CD4-positive, alpha-beta T cell treated with Interleukin-2 at 100 ng/mL for 4 hours (primary cell): Measurements from ENCODE around the gene NACC1.
"Not testable (repeated sequence)": the region's sequence is repeated elsewhere in the genome, so short reads cannot be mapped to it uniquely, and the experiment has no call there.

ENCODE experiments used
- DNase-seq: peaks from one replicate; pipeline ENCODE4 v3.0.0-alpha.2; 2020; ENCODE audit warnings: low spot score

NACC1 gene

GRCh38 chr19:13146763-13147563, 28.9 kb downstream of the NACC1 start:
- no peak for DNase-seq

- DNase-seq = not testable (repeated sequence)
Observed at GRCh38 chr19:13149173-13149627, 31.1 kb downstream of the NACC1 start.

DNA sequence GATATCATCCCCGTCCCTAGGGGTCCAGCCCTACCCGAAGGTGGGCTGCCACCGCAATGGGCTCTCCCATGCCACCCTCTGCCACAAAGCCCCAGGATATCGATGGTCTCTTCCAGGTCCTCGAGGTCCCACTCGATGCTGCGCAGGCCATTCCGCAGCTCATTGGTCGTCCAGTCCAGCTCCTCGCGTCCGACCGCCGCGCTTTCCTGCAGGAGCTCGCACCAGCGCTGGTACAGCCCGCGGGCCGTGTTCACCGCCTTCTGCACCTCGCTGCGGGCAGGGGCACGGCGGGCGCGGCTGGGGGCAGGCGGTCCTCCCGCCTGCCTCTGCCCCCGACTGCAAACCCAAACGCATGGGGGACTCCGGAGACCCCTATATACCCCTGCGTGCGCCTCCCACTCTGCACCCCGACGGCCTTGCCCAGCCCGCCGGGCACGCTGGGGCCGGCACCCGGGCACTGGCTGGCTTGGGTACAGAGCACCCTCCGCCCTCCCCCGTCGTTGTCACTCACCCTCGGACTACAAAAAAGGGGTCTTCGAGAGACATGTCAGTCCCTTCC, 31.6 kb downstream of the NACC1 start:
- DNase-seq = no peak

GRCh38 chr19:13150187-13150930, 32.3 kb downstream of the NACC1 start, which contains the start of the genes IER2 and STX10:
Gene IER2 (plus strand): TSS chr19:13150411. CDS start chr19:13153187, 2,776 bp downstream.
Gene STX10 (minus strand): TSS chr19:13150375. CDS start chr19:13150173, 202 bp downstream.
- peak; percentile 95 for DNase-seq

- DNase-seq = no peak
Observed at GRCh38 chr19:13150931-13151604, 33.0 kb downstream of the NACC1 start.

GRCh38 chr19:13151605-13152355, 33.7 kb downstream of the NACC1 start:
- peak; percentile 97 for DNase-seq

GRCh38 chr19:13152356-13152973, 34.4 kb downstream of the NACC1 start:
- no peak for DNase-seq

DNA sequence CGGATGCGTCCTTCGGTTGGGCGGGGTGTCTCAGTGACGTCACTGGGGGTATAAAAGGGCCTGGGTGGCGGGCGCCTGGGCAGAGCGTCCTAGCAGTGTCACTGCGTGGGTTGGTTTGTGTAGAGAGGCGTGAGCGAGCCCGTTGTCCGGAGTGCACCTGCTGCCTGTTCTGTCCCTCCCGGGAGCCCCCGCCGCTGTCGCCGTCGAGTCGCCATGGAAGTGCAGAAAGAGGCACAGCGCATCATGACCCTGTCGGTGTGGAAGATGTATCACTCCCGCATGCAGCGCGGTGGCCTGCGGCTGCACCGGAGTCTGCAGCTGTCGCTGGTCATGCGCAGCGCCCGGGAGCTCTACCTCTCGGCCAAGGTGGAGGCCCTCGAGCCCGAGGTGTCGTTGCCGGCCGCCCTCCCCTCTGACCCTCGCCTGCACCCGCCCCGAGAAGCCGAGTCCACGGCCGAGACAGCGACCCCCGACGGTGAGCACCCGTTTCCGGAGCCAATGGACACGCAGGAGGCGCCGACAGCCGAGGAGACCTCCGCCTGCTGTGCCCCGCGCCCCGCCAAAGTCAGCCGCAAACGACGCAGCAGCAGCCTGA, 35.0 kb downstream of the NACC1 start:
- DNase-seq = peak; percentile 98

DNA sequence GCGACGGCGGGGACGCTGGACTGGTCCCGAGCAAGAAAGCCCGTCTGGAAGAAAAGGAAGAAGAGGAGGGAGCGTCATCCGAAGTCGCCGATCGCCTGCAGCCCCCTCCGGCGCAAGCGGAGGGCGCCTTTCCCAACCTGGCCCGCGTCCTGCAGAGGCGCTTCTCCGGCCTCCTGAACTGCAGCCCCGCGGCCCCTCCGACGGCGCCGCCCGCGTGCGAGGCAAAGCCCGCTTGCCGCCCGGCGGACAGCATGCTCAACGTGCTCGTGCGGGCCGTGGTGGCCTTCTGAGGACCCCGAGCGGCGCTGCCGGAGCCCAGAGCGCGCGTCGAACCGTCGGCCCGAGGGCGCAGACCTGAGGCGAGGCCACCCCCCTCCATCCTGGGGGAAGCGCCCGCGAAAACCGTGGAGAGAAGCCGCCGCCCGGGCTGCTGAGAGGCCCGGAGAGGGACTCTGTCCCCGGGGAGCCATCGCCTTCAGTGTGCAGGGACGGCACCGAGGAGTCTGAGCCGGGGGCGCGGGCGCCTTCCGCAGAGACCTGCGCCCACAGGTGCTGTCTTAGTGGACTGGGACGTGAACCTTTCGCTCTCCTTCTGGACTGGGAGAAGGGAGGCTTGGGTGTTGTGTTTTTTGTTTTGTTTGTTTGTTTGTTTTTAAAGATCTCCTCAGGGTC, 35.6 kb downstream of the NACC1 start:
- DNase-seq = no peak

DNA sequence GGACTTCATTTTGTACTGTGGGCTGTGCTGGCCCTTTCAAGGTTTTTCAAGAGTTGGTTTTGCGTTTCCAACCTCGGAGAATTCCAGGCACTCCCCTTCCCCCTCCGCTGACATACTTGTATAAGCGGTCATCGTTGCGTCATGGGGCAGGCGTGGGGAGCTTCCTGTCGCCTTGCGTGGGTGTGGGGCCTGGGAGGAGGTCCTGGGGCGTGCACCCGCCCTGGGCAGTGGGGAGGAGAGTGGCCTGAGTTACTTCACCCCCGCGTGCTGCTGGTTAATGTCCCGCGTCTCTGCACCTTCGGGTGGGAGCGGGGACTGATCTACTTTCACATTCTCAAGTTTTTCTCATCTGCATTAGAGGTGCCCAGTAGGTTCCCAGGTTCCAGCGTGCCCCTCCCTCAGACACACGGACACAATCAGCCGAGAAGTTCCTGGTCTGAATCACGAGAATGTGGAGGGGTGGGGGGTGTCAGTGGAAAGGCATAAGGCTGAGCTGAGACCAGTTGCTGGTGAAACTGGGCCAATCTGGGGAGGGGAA, 36.2 kb downstream of the NACC1 start:
- peak; percentile 40 for DNase-seq

- DNase-seq = peak; percentile 84
Observed at GRCh38 chr19:13154911-13155471, 36.9 kb downstream of the NACC1 start.

GRCh38 chr19:13155472-13156359, 37.7 kb downstream of the NACC1 start:
- peak; percentile 69 for DNase-seq

GRCh38 chr19:13159713-13160112, 41.6 kb downstream of the NACC1 start:
- DNase-seq = no peak

GRCh38 chr19:13160557-13160956, 42.5 kb downstream of the NACC1 start:
- DNase-seq = no peak

DNA sequence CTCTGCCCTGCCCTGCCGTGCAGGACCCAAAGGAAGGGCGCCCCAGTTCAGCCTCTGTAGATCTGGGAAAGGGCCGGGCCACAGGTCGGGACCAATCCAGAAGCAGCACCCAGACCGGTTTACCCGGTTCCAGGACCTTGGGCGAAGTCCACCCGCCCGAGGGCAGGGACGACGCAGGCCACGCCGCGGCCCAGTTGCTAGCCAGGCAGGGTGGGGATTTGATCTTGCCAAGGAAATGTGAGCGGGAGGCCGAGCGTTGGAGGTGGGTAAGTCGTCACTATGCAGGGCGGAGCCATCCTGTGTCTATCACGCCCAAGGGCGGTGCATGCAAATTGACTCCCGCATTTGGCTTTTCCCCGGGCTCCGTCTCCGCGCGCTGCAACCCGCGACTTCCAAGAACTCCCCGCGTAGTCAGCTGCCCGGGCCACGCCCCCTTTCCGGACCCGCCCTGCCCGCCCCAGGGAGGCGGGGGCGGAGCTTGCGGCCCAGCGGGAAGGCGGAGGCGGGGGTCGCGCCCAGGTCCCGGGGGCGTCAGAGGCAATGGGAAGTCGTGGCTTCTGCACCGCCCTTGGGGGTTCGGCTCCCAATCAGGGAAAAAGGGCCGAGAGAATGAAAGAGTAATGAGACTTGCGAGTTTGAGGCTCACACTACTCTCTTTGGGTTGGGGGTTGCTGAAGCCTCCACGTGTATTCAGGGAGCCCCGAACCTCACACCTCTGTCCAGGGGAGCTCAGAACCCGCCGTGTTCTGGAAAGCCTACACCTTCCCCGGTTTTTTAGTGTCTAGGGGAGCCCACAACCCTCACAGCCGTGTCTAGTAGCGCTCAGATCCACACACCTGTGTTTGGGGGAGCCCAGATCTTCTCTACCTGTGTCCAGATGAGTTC, 44.9 kb downstream of the NACC1 start:
- DNase-seq = peak; percentile 94

- DNase-seq = peak; percentile 40
Observed at GRCh38 chr19:13163609-13164342, 45.7 kb downstream of the NACC1 start.
